NB4 (cell line): Measurements from ENCODE around the gene HLF.

ENCODE experiments used
- DNase-seq: peaks from one replicate; pipeline ENCODE4 v3.0.0; 2010; ENCODE audit warnings: low read depth
- H3K4me3 ChIP-seq: one replicate; pipeline ENCODE4 v1.5.1; 2011; ENCODE audit warnings: mild to moderate bottlenecking, low read depth, low read length, moderate library complexity
- MYC ChIP-seq: IDR thresholded peaks from 2 replicates; pipeline ENCODE4 v1.6.1; 2011; ENCODE audit warnings: low read depth, low read length
- POLR2A ChIP-seq: IDR thresholded peaks from 2 replicates; pipeline ENCODE4 v1.6.1; 2011; ENCODE audit warnings: mild to moderate bottlenecking; ENCODE audit not compliant: insufficient read length; ENCODE audit errors: extremely low read depth
- TF ChIP-seq, protein P1 (sequence below): IDR thresholded peaks from one replicate; pipeline ENCODE4 v1.5.1; 2012; ENCODE audit warnings: low read depth, low read length
- TF ChIP-seq, protein P2 (sequence below): IDR thresholded peaks from 2 replicates; pipeline ENCODE4 v1.6.1; 2011; ENCODE audit warnings: low read depth, low read length

The HLF gene

GRCh38 chr17:55259684-55260111 lies 5.1 kb upstream of the HLF start:
- no peak for TF ChIP-seq MYC
- TF ChIP-seq, protein P1, sequence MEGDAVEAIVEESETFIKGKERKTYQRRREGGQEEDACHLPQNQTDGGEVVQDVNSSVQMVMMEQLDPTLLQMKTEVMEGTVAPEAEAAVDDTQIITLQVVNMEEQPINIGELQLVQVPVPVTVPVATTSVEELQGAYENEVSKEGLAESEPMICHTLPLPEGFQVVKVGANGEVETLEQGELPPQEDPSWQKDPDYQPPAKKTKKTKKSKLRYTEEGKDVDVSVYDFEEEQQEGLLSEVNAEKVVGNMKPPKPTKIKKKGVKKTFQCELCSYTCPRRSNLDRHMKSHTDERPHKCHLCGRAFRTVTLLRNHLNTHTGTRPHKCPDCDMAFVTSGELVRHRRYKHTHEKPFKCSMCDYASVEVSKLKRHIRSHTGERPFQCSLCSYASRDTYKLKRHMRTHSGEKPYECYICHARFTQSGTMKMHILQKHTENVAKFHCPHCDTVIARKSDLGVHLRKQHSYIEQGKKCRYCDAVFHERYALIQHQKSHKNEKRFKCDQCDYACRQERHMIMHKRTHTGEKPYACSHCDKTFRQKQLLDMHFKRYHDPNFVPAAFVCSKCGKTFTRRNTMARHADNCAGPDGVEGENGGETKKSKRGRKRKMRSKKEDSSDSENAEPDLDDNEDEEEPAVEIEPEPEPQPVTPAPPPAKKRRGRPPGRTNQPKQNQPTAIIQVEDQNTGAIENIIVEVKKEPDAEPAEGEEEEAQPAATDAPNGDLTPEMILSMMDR = no peak
- TF ChIP-seq POLR2A = no peak
- TF ChIP-seq, protein P2, sequence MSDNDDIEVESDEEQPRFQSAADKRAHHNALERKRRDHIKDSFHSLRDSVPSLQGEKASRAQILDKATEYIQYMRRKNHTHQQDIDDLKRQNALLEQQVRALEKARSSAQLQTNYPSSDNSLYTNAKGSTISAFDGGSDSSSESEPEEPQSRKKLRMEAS = no peak
- no peak for DNase-seq
- no peak overlapping the region for H3K4me3 ChIP-seq

DNA sequence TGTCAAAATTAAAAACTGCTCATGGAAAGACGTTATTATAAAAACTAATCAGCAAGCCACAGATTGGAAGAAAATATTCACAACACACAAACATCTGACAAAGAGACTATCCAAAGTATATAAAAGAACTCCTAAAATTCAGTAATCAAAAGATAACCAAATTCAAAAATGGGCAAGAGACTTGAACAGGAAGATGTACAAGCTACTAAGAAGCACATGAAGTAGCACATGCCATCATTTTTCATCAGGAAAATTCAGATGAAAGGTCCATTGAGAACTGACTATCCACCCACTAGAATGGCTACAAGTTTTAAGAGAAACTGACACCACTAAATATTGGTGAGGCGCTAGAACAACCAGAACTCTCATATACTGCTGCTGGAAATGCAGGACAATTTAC lies 3.4 kb upstream of the HLF start:
- TF ChIP-seq, protein P1 = no peak
- TF ChIP-seq, protein P2 = no peak
- no peak for TF ChIP-seq POLR2A
- TF ChIP-seq MYC = no peak
- DNase-seq = no peak
- H3K4me3 ChIP-seq = no peak overlapping the region

DNA sequence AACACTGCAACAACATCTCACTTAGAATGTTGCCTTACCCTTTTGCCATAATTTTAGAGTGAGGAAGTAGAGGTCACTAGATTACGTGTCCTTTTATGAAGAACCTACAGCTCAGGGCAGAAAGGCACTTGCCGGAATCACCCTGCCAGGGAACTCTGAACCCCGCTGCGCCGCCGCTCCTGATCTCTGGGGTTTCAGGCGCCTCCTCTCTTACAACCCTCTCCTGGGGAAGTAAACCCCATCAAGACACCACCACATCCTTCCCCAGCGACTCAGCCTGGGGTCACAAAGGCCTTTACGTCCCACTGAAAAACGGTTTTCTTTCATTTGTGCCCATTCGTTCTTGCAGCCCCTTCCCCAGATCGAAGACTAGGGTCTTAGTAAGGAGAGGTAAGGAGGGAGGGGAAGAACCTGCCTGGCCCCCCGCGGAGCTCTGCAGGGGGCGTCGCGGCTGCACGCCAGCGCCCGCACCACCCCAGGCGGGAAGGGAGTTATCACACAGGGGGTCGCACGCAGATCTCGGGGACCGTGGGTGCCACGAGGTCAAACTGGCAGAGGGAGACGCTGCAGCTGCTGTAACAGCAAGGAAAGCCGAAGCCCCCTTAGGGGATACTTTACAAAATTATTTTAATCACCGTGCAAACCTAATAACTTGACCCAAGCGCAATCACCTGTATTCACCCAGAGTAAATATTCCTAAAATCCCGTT lies 1.0 kb upstream of the HLF start:
- DNase-seq = no peak
- TF ChIP-seq POLR2A (no peak), MYC (no peak)
- TF ChIP-seq, protein P1 = no peak
- TF ChIP-seq, protein P2 = no peak
- H3K4me3 ChIP-seq = no peak overlapping the region

DNA sequence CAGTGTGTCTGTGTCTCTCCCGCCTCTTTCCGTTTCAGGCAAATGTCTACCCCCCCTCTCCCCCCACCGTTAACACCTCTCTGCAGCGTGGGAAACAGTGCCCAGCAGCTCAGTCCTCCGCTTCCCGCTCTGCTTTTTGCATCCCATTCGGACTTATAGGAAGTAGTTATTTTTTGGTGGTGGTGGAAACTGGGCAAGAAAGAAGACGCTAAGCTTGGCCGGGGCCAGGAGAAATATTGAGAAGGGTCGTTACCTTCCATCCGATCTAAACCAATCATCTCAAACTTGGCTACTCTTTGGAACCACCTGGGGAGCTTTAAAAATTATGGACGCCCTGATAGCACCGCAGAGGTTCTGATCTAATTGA lies 499 bp upstream of the HLF start:
- no peak overlapping the region for H3K4me3 ChIP-seq
- no peak for DNase-seq
- TF ChIP-seq MYC = no peak
- no peak for TF ChIP-seq POLR2A
- TF ChIP-seq, protein P1 = no peak
- TF ChIP-seq, protein P2 = no peak

GRCh38 chr17:55265311-55266021 lies 706 bp downstream of the HLF start:
- DNase-seq = no peak
- no peak overlapping the region for H3K4me3 ChIP-seq
- TF ChIP-seq, protein P2 = no peak
- TF ChIP-seq POLR2A (no peak), MYC (no peak)
- TF ChIP-seq, protein P1 = no peak
